Panc1 (cell line): ENCODE results near the gene IQSEC1. TPM values are rescaled to one million over a fixed set of nuclear protein-coding genes. Genes with fewer than 3 reads are reported as not detected.

Experiments used
- ATAC-seq: fragments of 200-7000 bp; cut with Tn5 transposase; 2 replicates; pipeline ENCODE4 v1.9.1; 2020; ENCODE audit warnings: mild to moderate bottlenecking, moderate library complexity
- BruUV-seq: library from RNA; stranded (reverse); fragments of 400-500 nt; replicated peaks from 2 replicates; lab custom pipeline; 2021; lab: Mats Ljungman, UMichigan
- CTCF ChIA-PET: fragments of 300-600 bp; sonication (Branson Sonifier 250); formaldehyde crosslinking; loops from one replicate; lab custom pipeline; 2022; ENCODE audit warnings: antibody characterized with exemption; lab: Charles Lee
- POLR2A ChIA-PET: fragments of 300-600 bp; sonication (Branson Sonifier 250); formaldehyde crosslinking; loops from one replicate; lab custom pipeline; 2022; ENCODE audit warnings: antibody characterized with exemption; lab: Charles Lee
- DNase-seq: peaks from one replicate; pipeline ENCODE4 v3.0.0-alpha.2; 2010; ENCODE audit warnings: low read depth, low spot score
- H3K27ac ChIP-seq: 2 replicates; pipeline ENCODE4 v1.5.1; 2011; ENCODE audit warnings: mild to moderate bottlenecking, low read length, inconsistent platforms
- H3K27me3 ChIP-seq: fragments of 200-500 bp; sonication (Bioruptor generic); 2 replicates; pipeline ENCODE4 v1.6.0; 2014; ENCODE audit warnings: low read length, inconsistent platforms; ENCODE audit not compliant: control insufficient read depth, insufficient read depth
- H3K36me3 ChIP-seq: fragments of 200-500 bp; sonication (Bioruptor generic); 2 replicates; pipeline ENCODE4 v1.5.1; 2014; ENCODE audit warnings: inconsistent platforms, mild to moderate bottlenecking, low read length, moderate library complexity; ENCODE audit not compliant: control insufficient read depth, insufficient read depth
- H3K4me1 ChIP-seq: 2 replicates; pipeline ENCODE4 v1.5.1; 2011; ENCODE audit warnings: inconsistent platforms, mild to moderate bottlenecking, low read length, moderate library complexity; ENCODE audit not compliant: control insufficient read depth, insufficient read depth
- H3K4me3 ChIP-seq, 2 experiments: 2 replicates each; pipeline ENCODE4 v1.5.1; 2011 to 2012; ENCODE audit warnings: low read depth in 2 of 2, low read length in 2 of 2, mild to moderate bottlenecking in 2 of 2, inconsistent platforms in 1 of 2, moderate library complexity in 1 of 2
- H3K9me3 ChIP-seq: fragments of 200-500 bp; sonication (Bioruptor generic); 2 replicates; pipeline ENCODE4 v1.5.1; 2014; ENCODE audit warnings: low read depth, mild to moderate bottlenecking, inconsistent platforms, low read length, moderate library complexity; ENCODE audit not compliant: control insufficient read depth, insufficient read depth
- CTCF ChIP-seq: fragments of 450-650 bp; IDR thresholded peaks from 2 replicates; pipeline ENCODE4 v1.5.1; 2017; ENCODE audit warnings: mild to moderate bottlenecking
- POLR2AphosphoS5 ChIP-seq: IDR thresholded peaks from 2 replicates; pipeline ENCODE4 v1.6.1; 2012; ENCODE audit warnings: mild to moderate bottlenecking, low read depth, low read length, moderate library complexity
- REST ChIP-seq, 2 experiments: IDR thresholded peaks; 2 replicates each; pipeline ENCODE4 v1.6.1; 2011 to 2012; ENCODE audit warnings: low read depth in 2 of 2, control low read depth in 1 of 2, low read length in 1 of 2, mild to moderate bottlenecking in 1 of 2, moderate library complexity in 1 of 2; ENCODE audit not compliant: insufficient read depth in 1 of 2
- SIN3A ChIP-seq: IDR thresholded peaks from 2 replicates; pipeline ENCODE4 v1.6.1; 2012; ENCODE audit warnings: low read depth, mild to moderate bottlenecking, low read length, moderate library complexity, borderline replicate concordance; ENCODE audit not compliant: insufficient read depth
- TCF7L2 ChIP-seq: IDR thresholded peaks from 2 replicates; pipeline ENCODE4 v1.6.1; 2011; ENCODE audit warnings: mild to moderate bottlenecking, low read depth, low read length, inconsistent platforms
- in situ Hi-C: cut with HindIII; loops from 2 replicates; pipeline ENCODE4 v1.10.0; 2016; ENCODE audit warnings: low sequenced_read_pairs, low pct_unique_long_range_greater_than_20kb
- intact Hi-C: fragments of 100-400 bp; cut with micrococcal nuclease; formaldehyde crosslinking; loops from one replicate; pipeline ENCODE4 v1.10.0; 2022; ENCODE audit not compliant: unreplicated experiment
- total RNA-seq: library from RNA; stranded (reverse); gene quantifications from one replicate; pipeline ENCODE4 v1.2.1, GENCODE V29; 2021; ENCODE audit not compliant: unreplicated experiment

IQSEC1 gene
- total RNA-seq, 1 experiment from 2014 or later = 28.4 TPM

GRCh38 chr3:12974334-12974733 is 98.9 kb downstream of the IQSEC1 start:
- CTCF ChIA-PET = interaction anchor here (1.9 kb wide), 1 partner anchor 10 kb away, joined by 5 read pairs; no protein-coding TSS in a partner anchor
- Histone ChIP-seq H3K27me3 (no peaks in the 10 kb centered on the region), H3K4me3 (no peak overlapping the region), H3K9me3 (no peaks in the 10 kb centered on the region), H3K36me3 (no peaks in the 10 kb centered on the region), H3K4me1 (no peaks in the 10 kb centered on the region), H3K27ac (no peak overlapping the region)
- in situ Hi-C loops = no loop called here
- intact Hi-C loops = no loop called here
- no peak for TF ChIP-seq TCF7L2
- TF ChIP-seq CTCF = no peak
- TF ChIP-seq SIN3A = no peak
- no peak for TF ChIP-seq POLR2AphosphoS5
- no peak for TF ChIP-seq REST (IDR thresholded peaks at IDR 0.05; ENCODE audit: insufficient read depth in 1 of 2, low read depth in 2 of 2, low read length in 1 of 2)
- POLR2A ChIA-PET = no interaction called here
- DNase-seq (no peak), ATAC-seq (no peak)
- no TSS peak for BruUV-seq

GRCh38 chr3:12973827-12974226 is 99.4 kb downstream of the IQSEC1 start:
- H3K4me1 ChIP-seq = no peaks in the 10 kb centered on the region
- no TSS peak for BruUV-seq
- no peak overlapping the region for H3K27ac ChIP-seq
- H3K27me3 ChIP-seq = no peaks in the 10 kb centered on the region
- in situ Hi-C loops (no loop called here), intact Hi-C loops (no loop called here)
- H3K4me3 ChIP-seq = no peak overlapping the region
- DNase-seq (no peak), ATAC-seq (no peak)
- H3K36me3 ChIP-seq = no peaks in the 10 kb centered on the region
- no peak for TF ChIP-seq TCF7L2
- TF ChIP-seq REST (IDR thresholded peaks at IDR 0.05; ENCODE audit: insufficient read depth in 1 of 2, low read depth in 2 of 2, low read length in 1 of 2) = no peak
- no peak for TF ChIP-seq CTCF
- no peak for TF ChIP-seq SIN3A
- no peak for TF ChIP-seq POLR2AphosphoS5
- no peaks in the 10 kb centered on the region for H3K9me3 ChIP-seq
- POLR2A ChIA-PET = no interaction called here
- CTCF ChIA-PET = no interaction called here
